Measurements from ENCODE around the gene KRAS.

The KRAS gene

DNA sequence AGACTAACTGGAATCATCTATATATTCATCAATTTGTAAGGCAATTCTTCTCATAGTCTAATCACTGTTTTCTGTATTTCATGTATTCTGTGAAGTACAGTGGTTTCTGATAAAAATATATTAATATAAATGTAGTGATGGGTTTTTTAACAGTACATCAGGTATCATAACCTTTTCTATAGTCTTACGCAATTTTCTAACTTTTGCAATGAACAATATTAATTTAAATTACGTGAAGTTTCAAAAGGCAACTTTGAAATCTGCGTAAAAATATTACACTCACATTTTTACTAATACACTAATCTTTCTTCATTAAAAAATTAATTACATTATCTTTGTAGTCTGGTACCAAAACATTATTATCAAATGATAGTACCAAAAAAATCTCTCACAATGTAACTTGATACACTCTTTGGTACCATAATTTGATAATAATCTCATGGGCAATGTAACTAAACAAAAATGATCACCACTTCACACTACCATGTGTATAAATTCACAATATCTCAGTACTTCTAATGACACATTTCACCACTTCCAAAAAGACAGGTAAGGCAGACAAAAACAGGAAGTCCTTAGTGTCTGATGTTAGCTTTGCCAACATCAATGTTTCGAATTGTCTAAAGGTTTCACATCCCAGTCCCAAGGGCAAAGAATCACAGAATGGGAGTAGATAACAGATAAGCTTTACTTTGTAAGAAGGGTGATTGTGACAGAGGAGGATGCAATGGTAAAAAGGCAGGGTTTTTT, 64.5 kb downstream of the KRAS start:
- in situ Hi-C loops (cut with MboI; ENCODE audit: low pct_unique_long_range_greater_than_20kb, low sequenced_read_pairs, unreplicated experiment): no loop called here
- TF ChIP-seq, protein P1, sequence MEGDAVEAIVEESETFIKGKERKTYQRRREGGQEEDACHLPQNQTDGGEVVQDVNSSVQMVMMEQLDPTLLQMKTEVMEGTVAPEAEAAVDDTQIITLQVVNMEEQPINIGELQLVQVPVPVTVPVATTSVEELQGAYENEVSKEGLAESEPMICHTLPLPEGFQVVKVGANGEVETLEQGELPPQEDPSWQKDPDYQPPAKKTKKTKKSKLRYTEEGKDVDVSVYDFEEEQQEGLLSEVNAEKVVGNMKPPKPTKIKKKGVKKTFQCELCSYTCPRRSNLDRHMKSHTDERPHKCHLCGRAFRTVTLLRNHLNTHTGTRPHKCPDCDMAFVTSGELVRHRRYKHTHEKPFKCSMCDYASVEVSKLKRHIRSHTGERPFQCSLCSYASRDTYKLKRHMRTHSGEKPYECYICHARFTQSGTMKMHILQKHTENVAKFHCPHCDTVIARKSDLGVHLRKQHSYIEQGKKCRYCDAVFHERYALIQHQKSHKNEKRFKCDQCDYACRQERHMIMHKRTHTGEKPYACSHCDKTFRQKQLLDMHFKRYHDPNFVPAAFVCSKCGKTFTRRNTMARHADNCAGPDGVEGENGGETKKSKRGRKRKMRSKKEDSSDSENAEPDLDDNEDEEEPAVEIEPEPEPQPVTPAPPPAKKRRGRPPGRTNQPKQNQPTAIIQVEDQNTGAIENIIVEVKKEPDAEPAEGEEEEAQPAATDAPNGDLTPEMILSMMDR (IDR thresholded peaks at IDR 0.05; ENCODE audit: extremely low read depth, insufficient read depth, missing control alignments): no peak
- no peak for DNase-seq (ENCODE audit: low spot score)

DNA sequence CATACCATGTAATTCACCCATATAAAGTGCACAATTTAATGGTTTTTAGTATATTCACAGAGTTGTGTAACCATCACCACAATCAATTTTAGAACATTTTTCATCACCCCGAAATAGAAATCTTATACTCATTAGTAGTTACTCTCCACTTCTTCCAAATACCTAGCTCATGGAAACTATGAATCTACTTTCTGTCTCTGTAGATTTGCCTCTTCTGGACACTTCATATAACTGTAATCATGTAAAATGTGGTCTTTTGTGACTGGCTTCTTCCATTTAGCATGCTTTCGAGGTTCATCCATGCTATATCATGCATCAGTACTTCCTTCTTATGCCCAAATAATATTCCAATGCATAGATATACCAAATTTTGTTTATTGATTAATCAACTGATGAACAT, 66.6 kb downstream of the KRAS start:
- in situ Hi-C loops (cut with MboI; ENCODE audit: low pct_unique_long_range_greater_than_20kb, low sequenced_read_pairs, unreplicated experiment): no loop called here

DNA sequence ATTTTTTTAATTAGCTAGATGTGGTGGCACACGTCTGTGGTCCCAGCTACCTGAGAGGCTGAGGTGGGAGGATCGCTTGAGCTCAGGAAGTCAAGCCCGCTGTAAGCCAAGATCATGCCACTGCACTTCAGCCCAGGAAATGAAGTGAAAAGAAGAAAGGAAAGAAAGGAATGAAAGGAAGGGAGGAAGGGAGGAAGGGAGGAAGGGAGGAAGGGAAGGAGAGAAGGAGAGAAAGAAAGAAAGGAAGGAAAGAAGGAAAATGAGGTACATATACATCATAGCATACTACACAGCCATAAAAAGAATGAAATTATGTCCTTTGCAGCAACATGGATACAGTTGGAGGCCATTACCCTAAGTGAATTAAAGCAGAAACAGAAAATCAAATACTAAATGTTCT, 68.0 kb downstream of the KRAS start:
- in situ Hi-C loops (cut with MboI; ENCODE audit: low pct_unique_long_range_greater_than_20kb, low sequenced_read_pairs, unreplicated experiment): no loop called here
- TF ChIP-seq, protein P1 (IDR thresholded peaks at IDR 0.05; ENCODE audit: extremely low read depth, insufficient read depth, missing control alignments): no peak
- no peak for DNase-seq (ENCODE audit: low spot score)

More for the DNA sequence above, 66.6 kb downstream of the KRAS start:
- no peak for DNase-seq (ENCODE audit: low spot score)
- TF ChIP-seq, protein P1 (IDR thresholded peaks at IDR 0.05; ENCODE audit: extremely low read depth, insufficient read depth, missing control alignments): no peak

DNA sequence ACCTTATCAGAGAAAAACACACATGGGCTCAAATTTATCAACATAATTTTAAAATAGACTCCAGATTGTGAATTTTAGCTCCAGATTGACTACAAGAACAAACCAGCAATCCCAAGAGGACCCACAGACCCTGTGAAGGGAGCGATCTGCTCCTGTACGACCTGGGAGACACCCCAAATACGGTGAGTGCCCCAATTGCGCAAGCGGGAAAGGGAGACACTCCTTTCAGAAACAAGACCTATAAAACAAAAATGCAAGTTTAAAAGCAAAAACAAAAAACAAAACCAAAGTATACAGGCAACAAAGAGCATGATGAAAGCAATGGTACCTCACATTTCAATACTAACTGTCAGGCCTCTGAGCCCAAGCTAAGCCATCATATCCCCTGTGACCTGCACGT, 87.9 kb downstream of the KRAS start:
- no peak for DNase-seq (ENCODE audit: low spot score)
- TF ChIP-seq, protein P1 (IDR thresholded peaks at IDR 0.05; ENCODE audit: extremely low read depth, insufficient read depth, missing control alignments): no peak
- in situ Hi-C loops (cut with MboI; ENCODE audit: low pct_unique_long_range_greater_than_20kb, low sequenced_read_pairs, unreplicated experiment): no loop called here

DNA sequence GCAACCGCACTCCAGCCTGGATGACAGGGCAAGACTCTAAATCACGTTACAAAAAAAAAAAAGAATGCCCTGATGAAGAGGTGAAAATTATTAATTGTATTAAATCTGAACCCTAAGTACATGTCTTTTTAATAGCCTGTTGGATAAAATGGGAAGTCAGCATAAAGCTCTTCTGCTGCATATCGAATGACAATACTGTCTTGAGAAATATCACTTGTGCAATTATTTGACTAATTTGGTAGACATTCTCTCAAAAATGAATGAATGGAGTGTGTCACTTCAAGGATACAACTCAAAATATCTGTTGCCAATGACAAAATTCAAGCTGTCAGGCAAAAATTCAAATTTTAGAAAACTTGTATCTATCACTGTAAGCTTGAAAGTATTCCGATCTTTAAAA, 94.7 kb downstream of the KRAS start:
- TF ChIP-seq, protein P1 (IDR thresholded peaks at IDR 0.05; ENCODE audit: extremely low read depth, insufficient read depth, missing control alignments): no peak
- in situ Hi-C loops (cut with MboI; ENCODE audit: low pct_unique_long_range_greater_than_20kb, low sequenced_read_pairs, unreplicated experiment): no loop called here
- DNase-seq (ENCODE audit: low spot score): no peak

DNA sequence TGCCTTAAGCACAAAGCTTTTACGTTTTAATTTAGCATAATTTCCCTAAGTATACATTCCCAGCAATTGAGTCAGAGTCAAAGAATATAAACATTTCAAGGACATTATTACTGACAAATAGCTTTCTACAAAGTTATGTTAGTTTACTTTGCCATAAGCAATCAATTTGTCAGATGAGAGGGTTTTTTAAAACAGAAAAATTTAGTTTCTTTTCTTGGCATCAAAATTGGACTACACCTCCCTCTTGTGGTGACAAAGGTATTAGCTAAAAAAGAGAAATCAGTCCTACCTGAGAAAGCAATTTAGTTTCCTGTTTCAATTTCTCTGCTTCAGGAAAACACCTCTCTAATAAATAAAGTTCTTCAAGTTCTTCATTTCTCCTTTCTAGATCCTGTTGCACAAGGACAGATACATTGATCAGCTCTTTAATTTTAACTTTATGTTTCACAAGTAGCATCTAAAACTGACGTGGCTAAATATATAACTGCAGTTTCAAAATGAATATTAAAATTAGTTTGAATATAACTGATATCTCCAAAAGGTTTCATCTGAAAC, 95.6 kb downstream of the KRAS start:
- TF ChIP-seq, protein P1 (IDR thresholded peaks at IDR 0.05; ENCODE audit: extremely low read depth, insufficient read depth, missing control alignments): peak; percentile 60
- peak; percentile 56 for DNase-seq (ENCODE audit: low spot score)
- in situ Hi-C loops (cut with MboI; ENCODE audit: low pct_unique_long_range_greater_than_20kb, low sequenced_read_pairs, unreplicated experiment): no loop called here
